Lower lobe of right lung (tissue), 2 donors: Measurements from ENCODE around the gene NUDT6. TPM values are rescaled to one million over a fixed set of nuclear protein-coding genes. Genes with fewer than 3 reads are reported as not detected.

ENCODE experiments used
- ATAC-seq, 2 donors: fragments of 200-7000 bp; cut with Tn5 transposase; one replicate each; pipeline ENCODE4 v1.9.1; 2020 to 2022; ENCODE audit warnings: mild to moderate bottlenecking in 2 of 2, moderate library complexity in 2 of 2
- DNase-seq: peaks from one replicate; pipeline ENCODE4 v3.0.0-alpha.2; 2020
- H3K27ac ChIP-seq: fragments of 200-600 bp; one replicate; pipeline ENCODE4 v1.8.0; 2022
- H3K27me3 ChIP-seq: fragments of 200-600 bp; one replicate; pipeline ENCODE4 v1.8.0; 2022; ENCODE audit warnings: low read depth
- H3K36me3 ChIP-seq: fragments of 200-600 bp; one replicate; pipeline ENCODE4 v1.8.0; 2022; ENCODE audit warnings: mild to moderate bottlenecking
- H3K4me1 ChIP-seq: fragments of 200-600 bp; one replicate; pipeline ENCODE4 v1.8.0; 2022
- H3K4me3 ChIP-seq: fragments of 200-600 bp; one replicate; pipeline ENCODE4 v1.8.0; 2022; ENCODE audit warnings: mild to moderate bottlenecking
- H3K9me3 ChIP-seq: fragments of 200-600 bp; one replicate; pipeline ENCODE4 v1.8.0; 2022
- CTCF ChIP-seq: fragments of 200-600 bp; IDR thresholded peaks from one replicate; pipeline ENCODE4 v1.8.0; 2022; ENCODE audit warnings: antibody characterized with exemption, mild to moderate bottlenecking
- intact Hi-C: fragments of 100-400 bp; cut with DNase I; formaldehyde crosslinking; loops from one replicate; pipeline ENCODE4 v1.11.0; 2022
- total RNA-seq: library from RNA; stranded (reverse); fragmentation: NEBNext Ultra II Directional; extraction: Animal tissue kit (Norgen Biotek cat#: 25700); gene quantifications from one replicate; pipeline ENCODE4 v1.2.1, GENCODE V29; 2021
- donor health status: DM: no; HTN: yes; CAD: no; lungs with severe emphysema.

The NUDT6 gene
- total RNA-seq, 1 donor from 2014 or later: 5.3 TPM

GRCh38 chr4:122908223-122908622, 14.2 kb downstream of the NUDT6 start:
- no peak overlapping the region for H3K4me3 ChIP-seq
- H3K27ac ChIP-seq: no peak overlapping the region
- H3K36me3 ChIP-seq: no peaks in the 10 kb centered on the region
- intact Hi-C loops: no loop called here
- no peaks in the 10 kb centered on the region for H3K9me3 ChIP-seq
- no peak for ATAC-seq
- no peaks in the 10 kb centered on the region for H3K4me1 ChIP-seq
- TF ChIP-seq CTCF: no peak
- no peaks in the 10 kb centered on the region for H3K27me3 ChIP-seq
- no peak for DNase-seq

GRCh38 chr4:122906859-122907305, 15.5 kb downstream of the NUDT6 start:
- intact Hi-C loops: no loop called here
- Histone ChIP-seq H3K27me3 (no peaks in the 10 kb centered on the region), H3K9me3 (no peaks in the 10 kb centered on the region), H3K4me1 (no peaks in the 10 kb centered on the region), H3K27ac (no peak overlapping the region), H3K4me3 (no peak overlapping the region), H3K36me3 (no peaks in the 10 kb centered on the region)
- no peak for DNase-seq
- ATAC-seq: no peak
- TF ChIP-seq CTCF: no peak

GRCh38 chr4:122903766-122904288, 18.6 kb downstream of the NUDT6 start:
- Histone ChIP-seq H3K4me3 (no peak overlapping the region), H3K9me3 (no peaks in the 10 kb centered on the region), H3K4me1 (no peaks in the 10 kb centered on the region), H3K36me3 (no peaks in the 10 kb centered on the region), H3K27ac (no peak overlapping the region), H3K27me3 (no peaks in the 10 kb centered on the region)
- DNase-seq (no peak), ATAC-seq (no peak)
- intact Hi-C loops: no loop called here
- TF ChIP-seq CTCF: no peak

GRCh38 chr4:122901247-122902010, 21.0 kb downstream of the NUDT6 start:
- H3K9me3 ChIP-seq: no peaks in the 10 kb centered on the region
- H3K27ac ChIP-seq: no peak overlapping the region
- DNase-seq (no peak), ATAC-seq (no peak)
- TF ChIP-seq CTCF: no peak
- intact Hi-C loops: no loop called here
- H3K36me3 ChIP-seq: no peaks in the 10 kb centered on the region
- H3K4me3 ChIP-seq: no peak overlapping the region
- peaks cover 5% of the 10 kb centered on the region for H3K4me1 ChIP-seq
- H3K27me3 ChIP-seq: no peaks in the 10 kb centered on the region

GRCh38 chr4:122900314-122900713, 22.1 kb downstream of the NUDT6 start:
- TF ChIP-seq CTCF: no peak
- no peak overlapping the region for H3K27ac ChIP-seq
- ATAC-seq: no peak
- no peaks in the 10 kb centered on the region for H3K36me3 ChIP-seq
- H3K4me1 ChIP-seq: peaks cover 5% of the 10 kb centered on the region
- H3K27me3 ChIP-seq: no peaks in the 10 kb centered on the region
- H3K9me3 ChIP-seq: no peaks in the 10 kb centered on the region
- intact Hi-C loops: no loop called here
- no peak for DNase-seq
- no peak overlapping the region for H3K4me3 ChIP-seq
